SKM-1 treated with dmso at 0.1 percent for 144 hours (cell line): Measurements from ENCODE around the gene DDA1.
A peak's percentile ranks its signal among the peaks of the same experiment; 100 is the strongest.

ENCODE experiments used
- DNase-seq: peaks from one replicate; lab custom pipeline; 2025; ENCODE audit not compliant: unreplicated experiment; lab: John Stamatoyannopoulos, UW

DDA1 gene

DNA sequence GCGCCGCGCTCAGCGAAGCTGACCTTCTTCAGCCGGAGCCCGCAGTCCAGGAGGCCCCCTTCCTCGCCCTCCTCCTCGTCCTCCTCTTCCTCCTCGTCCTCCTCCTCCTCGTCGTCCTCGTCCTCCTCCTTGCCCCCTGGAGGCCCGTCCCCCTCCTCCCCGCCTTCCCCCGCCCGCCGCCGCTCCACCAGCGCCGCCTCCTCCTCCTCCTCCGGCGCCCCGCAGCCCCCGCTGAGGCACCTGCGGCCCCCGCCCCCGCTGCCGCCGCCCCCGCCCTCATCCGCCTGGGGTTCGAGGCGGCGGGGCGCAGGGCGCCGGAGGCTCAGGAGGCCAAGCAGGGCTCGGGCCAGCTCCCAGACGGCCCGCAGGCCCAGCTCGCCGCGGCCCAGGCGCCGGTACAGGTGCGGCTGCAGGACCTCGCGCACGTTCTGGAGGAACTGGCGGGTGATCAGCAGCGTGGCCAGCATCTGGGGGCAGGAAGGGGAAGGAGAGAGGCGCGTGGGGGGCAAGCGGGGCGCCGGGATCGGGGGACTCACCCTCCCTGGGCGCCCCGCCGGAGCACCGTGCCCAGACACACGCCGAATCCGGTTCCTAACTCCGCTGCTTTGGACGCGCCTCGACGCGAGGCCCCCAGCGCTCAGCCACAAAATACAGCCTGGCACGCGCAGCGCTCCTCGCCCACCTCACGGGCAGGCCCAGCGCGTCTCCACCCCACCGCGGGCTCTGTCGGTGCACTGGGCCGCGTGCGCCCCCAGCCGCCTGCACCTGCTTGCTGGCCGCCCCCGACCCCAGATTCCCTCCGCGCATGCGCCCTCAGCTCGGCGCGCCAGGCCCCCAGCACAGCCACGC is 19.4 kb downstream of the DDA1 start:
- DNase-seq = no peak

DNA sequence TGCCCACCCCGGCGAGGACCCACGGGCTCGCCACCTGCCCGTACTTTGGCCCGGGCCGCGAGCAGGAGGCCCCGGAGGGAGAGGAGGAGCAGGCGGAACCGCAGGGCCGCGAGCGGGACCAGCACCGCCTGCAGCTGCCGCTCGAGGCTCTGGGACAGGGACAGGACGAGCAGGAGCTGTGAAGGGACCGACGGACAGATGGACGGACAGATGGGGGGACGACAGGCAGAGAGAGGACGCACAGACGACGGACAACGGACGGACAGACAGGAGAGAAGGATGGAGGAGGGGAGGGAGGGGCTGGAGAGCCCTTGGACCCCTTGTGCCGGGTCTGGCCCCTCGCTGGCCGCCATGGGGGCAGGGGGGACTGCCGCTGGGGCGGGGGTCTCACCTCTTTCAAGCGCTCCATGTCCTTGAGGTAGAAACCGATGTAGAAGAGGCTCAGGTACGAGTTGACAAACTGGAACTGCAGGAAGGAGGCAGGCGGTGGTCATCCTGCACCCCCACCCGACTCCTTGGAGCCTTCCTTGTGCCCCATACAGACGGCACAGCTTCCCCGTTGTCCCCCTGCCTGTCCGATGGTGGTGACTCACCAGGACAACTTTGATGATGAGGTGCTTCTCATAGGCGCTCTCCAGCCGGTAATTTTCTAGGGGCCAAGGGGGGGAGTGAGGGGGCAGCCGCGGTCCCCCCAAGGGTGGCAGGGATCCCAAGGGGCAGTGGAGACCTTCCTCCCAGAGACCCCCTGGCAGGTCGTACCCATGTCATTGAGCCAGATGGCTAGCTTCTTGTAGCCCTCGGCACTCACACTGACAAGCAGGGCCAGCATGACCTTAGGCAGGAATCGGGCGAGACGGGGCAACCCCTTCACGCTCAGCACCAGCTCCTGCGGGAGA is 20.3 kb downstream of the DDA1 start:
- DNase-seq = no peak

DNA sequence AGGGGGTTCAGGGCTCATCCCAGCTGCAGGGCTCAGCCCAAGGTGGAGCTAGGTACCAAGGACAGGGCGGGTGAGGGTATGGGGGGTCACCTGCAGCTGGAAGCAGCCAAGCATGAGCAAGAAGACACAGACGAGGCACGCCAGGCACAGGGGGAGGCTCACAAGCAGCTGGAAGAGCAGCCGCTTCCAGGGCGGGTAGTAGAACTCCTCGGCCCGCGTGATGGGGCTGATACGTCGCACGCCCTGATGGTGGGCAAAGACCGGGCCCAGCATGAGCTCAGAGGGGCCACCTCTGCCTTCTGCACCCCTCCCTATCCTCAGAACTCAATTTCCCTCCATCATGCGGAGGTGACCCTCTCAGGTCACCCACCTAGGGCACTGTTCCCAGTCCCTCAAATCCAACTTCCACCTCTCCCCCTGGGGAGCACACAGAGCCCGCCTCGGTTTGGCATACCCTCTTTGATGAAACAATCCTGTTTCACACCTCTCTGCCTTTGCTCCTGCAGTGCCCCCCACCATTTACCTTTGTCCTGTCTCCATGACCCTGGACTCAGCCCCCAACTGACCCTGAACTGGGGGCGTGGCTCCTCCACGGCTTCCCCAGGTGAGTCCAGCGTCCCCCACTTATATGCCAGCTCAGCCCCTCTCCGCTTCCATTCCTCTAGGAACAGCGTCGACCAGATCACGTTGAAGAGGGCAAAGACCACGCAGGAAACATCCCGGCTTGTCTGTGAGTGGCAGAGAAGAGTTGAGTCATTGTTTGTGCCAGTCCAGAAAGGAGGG is 21.1 kb downstream of the DDA1 start:
- DNase-seq = no peak

DNA sequence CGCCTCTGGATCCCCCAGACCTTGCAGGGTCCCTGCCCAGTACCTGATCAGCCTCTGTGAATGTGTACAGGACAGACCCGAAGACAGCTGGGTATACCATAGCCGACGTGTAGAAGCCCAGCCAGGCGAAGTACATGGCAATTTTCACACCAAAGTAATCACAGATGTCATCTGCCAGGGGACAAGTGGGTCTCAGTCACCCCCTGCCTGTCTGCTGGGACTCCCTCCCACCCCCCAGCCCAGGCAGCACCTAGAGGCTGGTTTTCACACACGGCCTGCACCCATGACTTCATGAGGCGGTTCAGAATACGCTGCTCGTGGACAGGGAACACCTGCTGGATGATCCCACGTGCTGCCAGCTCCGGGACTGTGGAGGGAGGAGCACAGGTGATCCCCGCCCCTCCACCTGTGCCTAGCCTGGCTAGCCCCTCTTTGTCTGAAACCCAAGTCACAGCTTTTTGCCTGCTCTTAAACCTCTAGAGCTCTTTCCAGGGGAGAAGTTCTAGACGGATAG is 21.7 kb downstream of the DDA1 start:
- DNase-seq = no peak

DNA sequence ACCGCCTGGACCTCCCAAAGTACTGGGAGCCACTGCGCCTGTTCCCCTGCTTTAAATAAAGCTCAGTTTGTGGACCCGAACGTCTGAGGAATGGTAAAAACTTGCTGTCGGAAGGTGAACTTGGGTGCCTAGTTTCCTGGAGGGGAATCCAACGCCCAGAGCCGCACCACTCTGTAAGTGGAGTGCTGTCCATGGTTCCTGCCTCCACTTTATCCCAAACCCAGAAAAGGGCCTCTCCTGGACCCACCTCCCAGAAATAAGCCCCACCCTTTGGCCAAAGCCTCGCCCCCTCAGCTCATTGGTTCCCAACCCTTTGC is 23.0 kb downstream of the DDA1 start:
- no peak for DNase-seq

DNA sequence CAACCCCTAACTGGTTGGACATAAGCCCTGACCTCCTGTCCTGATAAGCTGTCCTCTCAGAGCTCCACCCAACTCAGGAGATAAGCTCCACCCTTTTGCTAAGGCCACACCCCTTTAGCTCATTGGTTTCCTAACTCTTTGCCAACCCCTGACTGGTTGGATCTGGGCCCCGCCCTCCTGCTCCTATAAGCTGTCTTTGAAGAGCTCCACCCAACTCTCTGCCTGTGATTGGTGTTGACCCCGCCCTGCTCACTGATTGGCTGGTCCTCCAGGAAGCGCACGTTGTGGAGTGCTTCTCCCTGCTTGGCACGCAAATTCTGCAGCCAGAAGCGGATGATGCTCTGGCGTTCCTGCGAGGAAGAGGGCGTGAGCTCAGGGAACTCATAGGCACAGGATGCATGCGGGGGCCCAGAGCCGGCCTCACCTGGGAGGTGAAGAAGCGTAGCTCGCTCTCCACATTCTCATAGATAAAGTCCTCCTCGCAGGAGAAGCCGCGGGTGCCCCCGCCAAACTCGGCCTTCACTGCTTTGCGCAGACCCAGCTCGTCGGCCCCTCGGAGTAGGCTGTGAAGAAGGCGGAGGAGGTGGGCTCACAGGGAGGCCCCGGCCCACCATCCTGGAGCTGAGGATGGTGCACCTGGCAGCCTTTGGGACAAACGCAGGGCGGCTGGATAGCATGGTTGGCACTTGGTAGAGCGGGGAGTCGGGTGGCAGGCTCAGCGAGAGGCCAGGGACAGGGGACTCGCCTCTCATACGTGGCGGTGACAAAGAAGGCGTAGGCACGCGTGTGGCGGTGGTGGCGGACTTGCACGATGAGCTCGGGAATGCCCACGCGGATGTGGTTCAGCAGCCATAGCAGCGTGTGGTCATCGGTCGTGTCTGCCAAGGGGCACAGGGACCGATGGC is 23.6 kb downstream of the DDA1 start:
- DNase-seq = peak; percentile 46

DNA sequence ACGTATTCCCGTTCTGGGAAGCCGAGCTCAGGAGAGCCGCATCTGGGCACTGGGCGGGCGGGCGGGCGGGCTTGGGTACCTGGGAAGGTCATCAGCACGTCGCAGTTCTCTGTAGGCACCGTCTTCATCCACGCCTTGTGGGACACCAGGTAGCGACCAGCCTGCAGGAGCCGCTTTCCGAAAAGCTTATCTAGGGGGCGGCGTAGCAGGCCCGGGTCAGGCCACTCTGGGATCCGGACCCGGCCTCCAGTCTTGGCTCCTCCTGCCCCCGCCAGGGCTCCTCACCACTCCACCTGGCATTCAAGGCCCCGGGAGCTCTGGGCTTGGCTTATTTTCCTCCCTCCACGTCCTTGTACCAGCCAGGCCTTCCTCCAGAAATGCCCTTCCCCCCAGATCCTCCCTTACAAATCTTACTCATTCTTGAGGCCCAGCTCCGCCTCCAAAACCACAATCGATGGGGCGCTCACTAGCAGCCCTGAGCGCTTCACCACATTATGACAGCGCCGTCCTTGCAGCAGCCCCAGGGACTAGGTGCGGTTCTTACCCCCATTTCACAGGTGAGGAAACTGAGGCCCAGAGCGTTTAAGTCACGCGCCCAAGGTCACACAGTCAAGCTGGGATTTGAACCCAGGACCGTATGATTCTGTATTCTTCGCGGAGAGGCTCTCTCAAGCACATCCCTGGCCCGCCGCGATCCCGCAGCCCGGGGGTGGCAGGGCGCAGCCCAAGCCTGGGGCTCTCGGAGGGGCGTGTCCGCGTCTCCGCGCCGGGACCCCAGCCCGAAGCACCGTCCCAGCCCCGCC is 24.4 kb downstream of the DDA1 start:
- DNase-seq = peak; percentile 79

DNA sequence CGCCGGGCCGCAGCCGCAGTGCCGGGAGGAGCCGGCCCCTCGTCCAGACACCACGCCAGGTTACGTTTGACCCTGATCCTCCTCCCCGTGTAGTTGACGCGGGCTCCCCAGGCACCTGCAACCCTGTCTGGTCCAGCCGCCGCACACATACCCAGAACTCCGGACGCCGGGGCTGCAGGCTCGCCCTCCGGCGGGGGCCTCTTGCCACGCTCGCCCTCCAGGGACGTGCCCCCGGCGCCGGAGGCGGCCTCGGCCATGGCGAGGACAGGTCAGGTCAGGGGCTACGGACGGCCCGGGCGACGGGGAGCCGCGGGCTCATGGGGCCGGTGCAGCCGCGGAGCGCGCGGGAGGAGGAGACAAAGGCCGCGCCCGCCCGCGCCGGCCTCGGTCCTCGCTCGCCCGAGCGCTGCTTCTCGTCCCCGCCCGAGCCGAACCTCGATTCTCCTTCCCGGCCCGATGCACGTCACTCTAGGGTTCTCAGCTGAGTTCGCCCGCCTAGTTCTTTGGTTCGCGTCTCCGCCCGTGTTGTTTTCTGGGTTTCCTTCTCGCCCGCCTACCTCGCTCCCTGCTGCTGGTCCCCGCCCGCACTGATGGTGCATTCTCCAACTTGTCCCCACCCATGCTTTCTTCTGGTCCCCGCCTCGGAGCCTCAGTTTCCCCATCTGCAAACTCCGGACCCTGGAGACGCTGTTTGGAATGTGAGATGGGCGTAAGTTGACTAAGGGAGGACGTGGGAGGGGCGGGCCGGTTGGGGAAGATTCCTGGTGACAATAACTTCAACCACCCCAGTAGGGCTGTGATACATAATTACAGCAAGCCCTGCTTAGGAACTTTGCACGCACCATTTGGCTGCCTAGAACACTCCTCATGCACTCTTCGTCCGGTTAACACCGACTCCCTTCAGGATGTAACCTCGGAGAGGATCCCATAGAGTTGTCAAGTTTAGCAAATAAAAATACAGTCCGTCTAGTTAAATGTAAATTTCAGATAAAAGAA is 25.3 kb downstream of the DDA1 start, which contains the start of gene ANO8:
Gene ANO8, minus strand, starts transcription at position 442 of the 996 bp plus-strand sequence. Its CDS starts 185 bp downstream, at position 257.
- peak; percentile 97 for DNase-seq

DNA sequence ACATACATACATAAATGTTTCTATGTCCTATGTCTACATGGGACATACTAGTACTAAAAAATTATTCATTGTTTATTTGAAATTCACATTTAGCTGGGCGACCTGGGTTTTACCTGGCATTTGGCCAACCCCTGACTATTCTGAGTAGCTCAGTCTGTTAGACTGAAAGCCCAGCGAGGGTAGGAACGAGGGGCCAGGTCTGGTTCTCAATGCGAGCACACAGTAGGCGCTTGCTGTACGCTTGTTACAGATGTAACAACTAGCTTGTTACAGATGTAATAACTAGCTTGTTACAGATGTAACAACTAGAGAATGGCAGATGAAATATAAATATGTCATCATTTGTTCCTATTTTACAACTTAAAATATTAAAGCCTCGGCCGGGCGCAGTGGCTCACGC is 26.2 kb downstream of the DDA1 start:
- no peak for DNase-seq

DNA sequence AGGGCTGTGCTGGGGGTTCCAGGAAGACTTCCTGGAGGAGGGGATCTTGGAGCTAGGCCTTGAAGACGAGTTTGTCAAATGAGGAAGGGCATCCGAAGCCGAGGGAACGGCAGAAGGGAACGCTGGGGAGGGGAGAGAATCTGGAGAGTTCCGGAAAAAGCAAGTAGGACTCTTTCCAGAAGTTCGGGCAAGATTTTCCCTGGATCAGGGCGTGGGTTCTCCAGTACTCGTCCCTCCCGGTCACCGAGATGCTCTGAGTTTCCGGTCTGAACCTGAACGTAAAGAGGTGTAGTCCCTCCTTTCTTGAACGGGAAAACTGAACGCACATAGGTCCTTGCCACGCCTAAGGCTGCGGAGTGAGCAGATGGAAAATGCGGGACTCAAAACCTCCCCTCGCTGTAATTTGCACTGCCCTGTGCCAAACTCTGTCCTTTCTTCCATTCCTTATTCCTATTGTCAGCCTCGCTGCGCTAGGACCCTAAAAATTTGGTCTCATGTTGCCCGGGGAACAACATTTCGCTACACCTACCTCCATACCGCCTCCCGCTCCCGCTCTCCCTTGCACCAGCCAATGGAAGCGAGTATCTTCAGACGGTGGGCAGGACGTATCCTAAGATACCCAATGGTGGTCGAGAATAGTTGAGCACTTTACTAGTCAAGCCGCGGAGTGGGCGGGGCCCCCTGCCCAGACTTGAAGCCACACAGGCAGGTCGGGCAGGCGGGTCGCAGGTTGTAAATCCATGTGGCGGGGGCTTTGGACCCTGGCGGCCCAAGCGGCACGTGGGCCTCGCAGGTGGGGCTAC is 27.7 kb downstream of the DDA1 start, which contains the start of gene GTPBP3:
Gene GTPBP3, plus strand, starts transcription at position 682 of the 803 bp plus-strand sequence. Its CDS starts 59 bp downstream, at position 741.
- DNase-seq = peak; percentile 99

DNA sequence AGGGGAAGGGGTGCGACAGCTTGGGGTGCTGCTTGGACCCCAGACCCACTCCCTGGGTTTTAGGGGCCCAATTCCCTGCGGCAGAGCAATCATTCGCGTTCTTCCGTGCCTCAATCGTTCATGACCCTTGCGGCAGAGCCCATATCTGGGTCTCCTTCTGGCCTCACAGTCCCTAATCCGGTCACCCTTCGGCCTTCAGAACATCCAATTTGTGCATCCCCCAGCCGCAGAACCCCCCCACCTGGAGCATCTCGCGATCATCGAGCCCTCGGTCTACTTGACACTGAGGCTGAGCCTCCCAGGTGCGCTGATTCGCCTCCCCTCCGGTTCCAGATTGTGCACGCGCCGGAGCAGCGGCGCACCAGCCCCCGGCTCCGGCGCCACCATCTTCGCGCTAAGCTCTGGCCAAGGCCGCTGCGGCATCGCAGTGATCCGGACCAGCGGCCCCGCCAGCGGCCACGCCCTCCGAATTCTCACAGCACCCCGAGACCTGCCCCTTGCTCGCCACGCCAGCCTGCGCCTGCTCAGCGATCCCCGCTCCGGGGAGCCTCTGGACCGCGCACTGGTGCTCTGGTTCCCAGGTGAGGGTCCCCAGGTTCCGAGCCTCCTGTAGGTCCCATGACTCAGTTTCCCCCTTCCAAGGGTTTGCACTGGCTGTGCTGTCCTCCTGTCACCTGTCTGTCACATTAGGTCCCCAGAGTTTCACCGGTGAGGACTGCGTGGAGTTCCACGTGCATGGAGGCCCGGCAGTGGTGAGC is 28.5 kb downstream of the DDA1 start:
- no peak for DNase-seq

DNA sequence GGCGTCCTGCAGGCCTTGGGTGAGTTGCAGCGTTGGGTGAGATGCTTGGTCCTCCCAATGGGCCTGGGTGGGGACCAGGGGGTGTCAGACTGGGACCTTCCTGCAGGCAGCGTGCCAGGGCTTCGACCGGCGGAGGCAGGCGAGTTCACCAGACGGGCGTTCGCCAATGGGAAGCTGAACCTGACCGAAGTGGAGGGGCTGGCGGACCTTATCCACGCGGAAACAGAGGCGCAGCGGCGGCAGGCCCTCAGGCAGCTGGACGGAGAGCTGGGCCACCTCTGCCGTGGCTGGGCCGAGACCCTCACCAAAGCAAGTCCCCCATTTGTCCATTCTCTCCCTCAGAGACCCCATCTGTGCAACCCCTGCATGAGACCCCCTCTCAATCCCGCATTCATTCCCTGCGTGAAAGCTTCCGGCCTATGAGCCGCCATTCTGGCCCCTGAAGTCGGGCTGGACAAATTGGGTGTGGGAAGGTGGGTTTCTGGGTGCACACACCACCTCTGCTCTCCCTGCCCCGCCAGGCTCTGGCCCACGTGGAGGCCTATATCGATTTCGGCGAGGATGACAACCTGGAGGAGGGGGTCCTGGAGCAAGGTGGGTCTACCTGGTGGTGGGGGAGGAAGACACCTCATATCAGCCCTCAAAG is 29.2 kb downstream of the DDA1 start:
- DNase-seq = no peak

DNA sequence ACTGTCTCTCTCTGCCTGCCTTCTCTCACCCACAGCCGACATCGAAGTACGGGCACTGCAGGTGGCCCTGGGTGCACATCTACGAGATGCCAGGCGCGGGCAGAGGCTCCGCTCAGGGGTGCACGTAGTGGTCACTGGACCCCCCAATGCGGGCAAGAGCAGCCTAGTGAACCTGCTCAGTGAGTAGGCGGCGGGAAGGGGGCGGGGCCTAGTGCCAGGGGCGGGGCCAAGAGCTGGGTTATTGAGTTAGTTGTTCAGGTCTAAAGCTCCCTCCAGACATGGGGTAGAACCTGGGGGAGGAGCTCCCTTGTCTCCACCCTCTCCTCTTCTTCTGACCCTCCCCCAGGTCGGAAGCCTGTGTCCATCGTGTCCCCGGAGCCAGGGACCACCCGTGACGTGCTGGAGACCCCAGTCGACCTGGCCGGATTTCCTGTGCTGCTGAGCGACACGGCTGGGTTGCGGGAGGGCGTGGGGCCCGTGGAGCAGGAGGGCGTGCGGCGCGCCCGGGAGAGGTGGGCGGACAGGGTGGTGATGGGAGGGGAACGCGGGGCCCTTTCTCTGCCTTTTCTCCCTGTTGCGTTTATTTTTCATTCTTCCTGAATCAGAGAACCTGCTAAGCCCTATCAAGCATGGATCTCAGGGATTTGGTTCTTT is 29.9 kb downstream of the DDA1 start:
- no peak for DNase-seq

DNA sequence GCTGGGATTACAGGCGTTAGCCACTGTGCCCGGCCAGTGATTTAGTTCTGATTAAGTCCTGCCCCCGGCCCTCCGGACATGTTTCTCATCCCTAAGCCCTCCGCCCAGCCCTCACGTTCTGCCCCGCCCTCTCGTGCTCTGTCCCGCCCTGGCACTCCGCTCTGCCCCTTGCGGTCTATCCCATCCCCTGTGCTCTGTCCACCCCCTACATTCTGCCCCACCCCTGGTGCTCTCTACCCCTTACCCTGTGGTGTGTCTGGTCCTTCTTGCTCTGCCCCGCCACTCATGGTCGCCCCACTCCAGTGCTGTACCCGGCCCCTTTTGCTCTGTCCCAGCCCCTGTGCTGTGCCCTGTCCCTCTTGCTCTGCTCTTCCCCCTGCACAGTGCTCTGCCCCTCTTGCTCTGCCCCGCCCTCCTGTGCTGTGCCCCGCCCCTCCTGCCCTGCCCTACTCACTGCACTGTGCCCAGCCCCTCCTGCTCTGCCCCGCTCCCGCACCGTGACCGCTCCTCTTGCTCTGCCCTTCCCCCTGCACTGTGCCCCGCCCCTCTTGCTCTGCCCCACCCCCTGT is 31.0 kb downstream of the DDA1 start:
- no peak for DNase-seq

DNA sequence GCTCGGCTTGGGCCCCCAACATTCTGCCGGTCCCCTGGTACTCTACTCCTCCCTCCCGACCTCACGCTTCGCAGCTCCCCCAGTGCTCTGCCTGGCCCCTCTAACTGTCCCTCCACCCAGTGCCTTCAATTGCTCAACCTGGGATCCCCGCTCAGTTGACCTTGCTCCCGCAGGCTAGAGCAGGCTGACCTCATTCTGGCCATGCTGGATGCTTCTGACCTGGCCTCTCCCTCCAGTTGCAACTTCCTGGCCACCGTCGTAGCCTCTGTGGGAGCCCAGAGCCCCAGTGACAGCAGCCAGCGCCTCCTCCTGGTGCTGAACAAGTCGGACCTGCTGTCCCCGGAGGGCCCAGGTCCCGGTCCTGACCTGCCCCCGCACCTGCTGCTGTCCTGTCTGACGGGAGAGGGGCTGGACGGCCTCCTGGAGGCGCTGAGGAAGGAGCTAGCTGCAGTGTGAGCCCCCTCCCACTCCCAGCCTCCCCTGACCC is 31.6 kb downstream of the DDA1 start:
- DNase-seq = no peak
